GM23248 (cell line): ENCODE data around the gene NUB1.

ENCODE experiments used
- EZH2 ChIP-seq: fragments of 200-600 bp; sonication (generic); IDR thresholded peaks from 2 replicates; pipeline ENCODE4 v1.6.1; 2018; ENCODE audit warnings: antibody characterized with exemption, mild to moderate bottlenecking; ENCODE audit not compliant: insufficient read depth, poor library complexity, severe bottlenecking
- EZH2phosphoT487 ChIP-seq: fragments of 200-600 bp; sonication (generic); IDR thresholded peaks from 2 replicates; pipeline ENCODE4 v1.6.1; 2018; ENCODE audit warnings: antibody characterized with exemption, moderate library complexity, mild to moderate bottlenecking, low read depth; ENCODE audit not compliant: insufficient read depth

GRCh38 chr7:151316896-151317295, 24.7 kb upstream of the NUB1 start:
- TF ChIP-seq EZH2 = no peak
- TF ChIP-seq EZH2phosphoT487 = no peak
